IMR-90 (cell line): ENCODE data around the gene PTPRU. TPM values are rescaled to one million over a fixed set of nuclear protein-coding genes. Genes with fewer than 3 reads are reported as not detected.

ENCODE experiments used
- ATAC-seq: fragments of 200-7000 bp; cut with Tn5 transposase; 2 replicates; pipeline ENCODE4 v1.9.1; 2020; ENCODE audit warnings: low read depth, mild to moderate bottlenecking, moderate library complexity
- BruUV-seq: library from RNA; stranded (reverse); fragments of 400-500 nt; replicated peaks from 2 replicates; lab custom pipeline; 2021; lab: Mats Ljungman, UMichigan
- CTCF ChIA-PET: fragments of 300-600 bp; formaldehyde crosslinking; extraction: SDS; loops from one replicate; lab custom pipeline; 2021; ENCODE audit warnings: antibody characterized with exemption; lab: Yijun Ruan, JAX
- POLR2A ChIA-PET: fragments of 300-600 bp; sonication (Branson Sonifier 250); formaldehyde crosslinking; loops from one replicate; lab custom pipeline; 2022; ENCODE audit warnings: antibody characterized with exemption; ENCODE audit not compliant: unreplicated experiment; lab: Charles Lee
- DNase-seq: peaks from one replicate; pipeline ENCODE4 v3.0.0; 2013
- H2AFZ ChIP-seq: replicated peaks from 2 replicates; pipeline ENCODE3; 2013; ENCODE audit warnings: low read length, mild to moderate bottlenecking; ENCODE audit not compliant: poor library complexity
- H2AK5ac ChIP-seq: 2 replicates; pipeline ENCODE4 v1.6.1; 2013; ENCODE audit warnings: low read depth, low read length, inconsistent platforms
- H2AK9ac ChIP-seq: replicated peaks from 2 replicates; pipeline ENCODE3; 2013; ENCODE audit warnings: mild to moderate bottlenecking, low read depth, low read length, moderate library complexity; ENCODE audit not compliant: poor library complexity
- H2BK120ac ChIP-seq: 2 replicates; pipeline ENCODE4 v1.6.1; 2013; ENCODE audit warnings: low read depth, low read length, inconsistent platforms
- H2BK15ac ChIP-seq: 3 replicates; pipeline ENCODE4 v1.6.1; 2013; ENCODE audit warnings: low read depth, low read length, inconsistent platforms
- H2BK20ac ChIP-seq: 2 replicates; pipeline ENCODE4 v1.6.1; 2013; ENCODE audit warnings: low read depth, mild to moderate bottlenecking, inconsistent platforms, low read length, moderate library complexity
- H2BK5ac ChIP-seq: 2 replicates; pipeline ENCODE4 v1.6.1; 2013; ENCODE audit warnings: mild to moderate bottlenecking, low read depth, low read length, inconsistent platforms; ENCODE audit not compliant: poor library complexity, severe bottlenecking
- H3K14ac ChIP-seq: replicated peaks from 2 replicates; pipeline ENCODE4 v1.6.1; 2013; ENCODE audit warnings: low read depth, low read length, inconsistent platforms
- H3K18ac ChIP-seq: 2 replicates; pipeline ENCODE4 v1.6.1; 2013; ENCODE audit warnings: low read depth, low read length, control low read depth
- H3K23ac ChIP-seq: 2 replicates; pipeline ENCODE4 v1.6.1; 2013; ENCODE audit warnings: low read depth, low read length, inconsistent platforms
- H3K27ac ChIP-seq: 2 replicates; pipeline ENCODE4 v1.5.1; 2013; ENCODE audit warnings: mild to moderate bottlenecking, control low read depth, low read length; ENCODE audit not compliant: insufficient read depth
- H3K27me3 ChIP-seq: 2 replicates; pipeline ENCODE4 v1.6.1; 2013; ENCODE audit warnings: low read length; ENCODE audit not compliant: control insufficient read depth, insufficient read depth
- H3K36me3 ChIP-seq: 2 replicates; pipeline ENCODE4 v1.6.1; 2013; ENCODE audit warnings: low read length, mixed read lengths; ENCODE audit not compliant: control insufficient read depth, insufficient read depth
- H3K4ac ChIP-seq: 2 replicates; pipeline ENCODE4 v1.6.1; 2013; ENCODE audit warnings: low read depth, low read length, inconsistent platforms
- H3K4me1 ChIP-seq: 2 replicates; pipeline ENCODE4 v1.6.1; 2013; ENCODE audit warnings: low read length, mixed read lengths; ENCODE audit not compliant: control insufficient read depth, insufficient read depth
- H3K4me2 ChIP-seq: 2 replicates; pipeline ENCODE4 v1.6.1; 2013; ENCODE audit warnings: low read depth, mild to moderate bottlenecking, control low read depth, low read length, moderate library complexity
- H3K4me3 ChIP-seq: 2 replicates; pipeline ENCODE4 v1.5.1; 2013; ENCODE audit warnings: low read depth, mild to moderate bottlenecking, control low read depth, low read length, moderate library complexity; ENCODE audit not compliant: insufficient read depth
- H3K56ac ChIP-seq: 2 replicates; pipeline ENCODE4 v1.6.1; 2013; ENCODE audit warnings: low read length, inconsistent platforms; ENCODE audit not compliant: insufficient read depth; ENCODE audit errors: extremely low read depth
- H3K79me1 ChIP-seq, 2 experiments: 2 replicates each; pipeline ENCODE4 v1.6.1; 2013; ENCODE audit warnings: low read length in 2 of 2, inconsistent platforms in 1 of 2, low read depth in 1 of 2
- H3K9ac ChIP-seq: 2 replicates; pipeline ENCODE4 v1.6.1; 2013; ENCODE audit warnings: low read depth, low read length, control low read depth
- H3K9me1 ChIP-seq: 2 replicates; pipeline ENCODE4 v1.6.1; 2013; ENCODE audit warnings: low read length, inconsistent platforms; ENCODE audit not compliant: insufficient read depth
- H3K9me3 ChIP-seq: 2 replicates; pipeline ENCODE4 v1.6.1; 2013; ENCODE audit warnings: low read length; ENCODE audit not compliant: control insufficient read depth, insufficient read depth
- H4K20me1 ChIP-seq: 2 replicates; pipeline ENCODE4 v1.6.1; 2013; ENCODE audit warnings: low read length, inconsistent platforms; ENCODE audit not compliant: insufficient read depth
- H4K5ac ChIP-seq: 2 replicates; pipeline ENCODE4 v1.6.1; 2013; ENCODE audit warnings: mild to moderate bottlenecking, low read depth, low read length, control low read depth
- H4K8ac ChIP-seq, 2 experiments: 2 replicates each; pipeline ENCODE4 v1.6.1; 2013; ENCODE audit warnings: low read depth in 2 of 2, low read length in 2 of 2, control low read depth in 1 of 2, inconsistent platforms in 1 of 2
- H4K91ac ChIP-seq: 2 replicates; pipeline ENCODE4 v1.6.1; 2013; ENCODE audit warnings: low read depth, low read length, inconsistent platforms; ENCODE audit not compliant: insufficient read depth
- BHLHE40 ChIP-seq: fragments of 150-350 bp; IDR thresholded peaks from 2 replicates; pipeline ENCODE4 v1.6.1; 2016; ENCODE audit warnings: mild to moderate bottlenecking, low read depth, low read length
- CEBPB ChIP-seq: IDR thresholded peaks from 2 replicates; pipeline ENCODE4 v1.6.1; 2012; ENCODE audit warnings: low read depth, low read length, improper control_type of control experiment
- CHD1 ChIP-seq: IDR thresholded peaks from 2 replicates; pipeline ENCODE4 v1.6.1; 2012; ENCODE audit warnings: low read depth, low read length, improper control_type of control experiment
- ELK1 ChIP-seq: fragments of 150-350 bp; IDR thresholded peaks from 2 replicates; pipeline ENCODE4 v1.6.1; 2016; ENCODE audit warnings: low read depth, mild to moderate bottlenecking, low read length, moderate library complexity, borderline replicate concordance
- FOS ChIP-seq: fragments of 150-350 bp; IDR thresholded peaks from 2 replicates; pipeline ENCODE4 v1.6.1; 2016; ENCODE audit warnings: low read depth, low read length
- MAFK ChIP-seq: IDR thresholded peaks from 2 replicates; pipeline ENCODE4 v1.6.1; 2012; ENCODE audit warnings: low read depth, low read length, improper control_type of control experiment
- MAZ ChIP-seq: IDR thresholded peaks from 2 replicates; pipeline ENCODE4 v1.6.1; 2012; ENCODE audit warnings: low read depth, mild to moderate bottlenecking, low read length, improper control_type of control experiment, moderate library complexity, borderline replicate concordance
- MXI1 ChIP-seq: IDR thresholded peaks from 2 replicates; pipeline ENCODE4 v1.6.1; 2012; ENCODE audit warnings: low read depth, mild to moderate bottlenecking, low read length, moderate library complexity, borderline replicate concordance
- NFE2L2 ChIP-seq: fragments of 150-350 bp; IDR thresholded peaks from 2 replicates; pipeline ENCODE4 v1.6.1; 2016; ENCODE audit warnings: low read depth, mild to moderate bottlenecking, low read length
- POLR2A ChIP-seq: IDR thresholded peaks from 2 replicates; pipeline ENCODE4 v1.6.1; 2012; ENCODE audit warnings: mild to moderate bottlenecking, low read depth, low read length
- RAD21 ChIP-seq: IDR thresholded peaks from 2 replicates; pipeline ENCODE4 v1.6.1; 2012; ENCODE audit warnings: low read length, improper control_type of control experiment
- RCOR1 ChIP-seq: IDR thresholded peaks from 2 replicates; pipeline ENCODE4 v1.6.1; 2012; ENCODE audit warnings: mild to moderate bottlenecking, low read length, improper control_type of control experiment; ENCODE audit not compliant: insufficient replicate concordance
- RFX5 ChIP-seq: IDR thresholded peaks from 2 replicates; pipeline ENCODE4 v1.8.0; 2012; ENCODE audit warnings: low read depth, mild to moderate bottlenecking, low read length, moderate library complexity
- SMC3 ChIP-seq: fragments of 150-350 bp; IDR thresholded peaks from 2 replicates; pipeline ENCODE4 v1.6.1; 2016; ENCODE audit warnings: low read depth, mild to moderate bottlenecking, antibody characterized with exemption, low read length, moderate library complexity
- USF2 ChIP-seq: fragments of 150-350 bp; IDR thresholded peaks from 2 replicates; pipeline ENCODE4 v1.6.1; 2017; ENCODE audit warnings: mild to moderate bottlenecking, antibody characterized with exemption, low read length, low read depth
- WGBS, 2 experiments: methylation state at CpG; one replicate each; pipeline versions ENCODE4 v1.1.5 to v1.1.7; 2013; ENCODE audit warnings: missing lambda C conversion rate in 2 of 2; ENCODE audit not compliant: insufficient read length in 1 of 2; ENCODE audit errors: extremely low coverage in 2 of 2; 5-methylcytosine and 5-hydroxymethylcytosine counted together
- dilution Hi-C: fragments of 300-500 bp; cut with HindIII; formaldehyde crosslinking; loops from one replicate; pipeline ENCODE4 v1.14.3; 2018; ENCODE audit warnings: low sequenced_read_pairs; ENCODE audit not compliant: unreplicated experiment
- in situ Hi-C: fragments of 300-500 bp; cut with MboI; formaldehyde crosslinking; loops from 3 replicates; pipeline ENCODE4 v1.14.3; 2019; ENCODE audit warnings: low sequenced_read_pairs, inconsistent platforms, mixed read lengths
- intact Hi-C: fragments of 100-400 bp; cut with micrococcal nuclease; formaldehyde crosslinking; loops from 2 replicates; pipeline ENCODE4 v1.10.0; 2022
- polyA plus RNA-seq, 3 experiments: library from polyadenylated mRNA; depleted of rRNA; stranded (reverse); fragments of >200 nt; gene quantifications; 2 replicates each; pipeline ENCODE4 v1.2.3, GENCODE V29; 2012; ENCODE audit warnings: low replicate concordance in 1 of 3
- total RNA-seq: library from RNA; depleted of rRNA; stranded (reverse); fragments of >200 nt; gene quantifications from 2 replicates; pipeline ENCODE4 v1.2.3, GENCODE V29; 2012

Gene PTPRU
- total and polyA plus RNA-seq, 2 of the 4 experiments (the other 2 are of a cell fraction), result 7.0 to 10.7 TPM

GRCh38 chr1:29196863-29197589 lies 39.3 kb upstream of the PTPRU start:
- H3K4me2 ChIP-seq, result no peak overlapping the region
- H3K56ac ChIP-seq, result no peak overlapping the region
- H4K8ac ChIP-seq, result peak overlapping the region in 1 of 2 experiments; percentile 47; a peak in 1 of 4 replicates
- H3K14ac ChIP-seq, result peak overlapping the region; percentile 38
- peak overlapping the region; percentile 38 for H2BK20ac ChIP-seq
- peak overlapping the region; percentile 60; the same call in 1 of the 2 replicates for H2AK5ac ChIP-seq
- dilution Hi-C loops (no loop called here), intact Hi-C loops (loop anchor here (1.0 to 10.0 kb wide), 4 partner anchors 14 to 552 kb away; partner anchors contain the start of genes RNU11 and TAF12), in situ Hi-C loops (loop anchor here (5.0 kb wide), 2 partner anchors 160 to 315 kb away; no protein-coding TSS in a partner anchor)
- no peaks in the 10 kb centered on the region for H3K9me3 ChIP-seq
- peak overlapping the region; percentile 36; the same call in 1 of the 2 replicates for H3K23ac ChIP-seq
- H3K27me3 ChIP-seq, result no peaks in the 10 kb centered on the region
- peak overlapping the region; percentile 42 for H3K27ac ChIP-seq
- ChIA-PET CTCF (interaction anchor here (0.5 to 3.4 kb wide), 11 partner anchors 12 to 315 kb away, joined by 3 to 19 read pairs (median 4); partner anchors contain the start of gene SRSF4), POLR2A (interaction anchor here (1.4 kb wide), 1 partner anchor 16 kb away, joined by 7 read pairs; the partner anchor contains the start of gene SRSF4)
- peak overlapping the region; percentile 78 for H3K4ac ChIP-seq
- peak overlapping the region; percentile 40; the same call in 1 of the 2 replicates for H4K91ac ChIP-seq
- no peak overlapping the region for H4K5ac ChIP-seq
- no CpG with 5 or more reads among the region's 7 CpGs for WGBS, 2 experiments
- H2BK120ac ChIP-seq, result peak overlapping the region; percentile 84
- H3K4me1 ChIP-seq, result peaks cover 21% of the 10 kb centered on the region
- peaks cover 22% of the 10 kb centered on the region for H3K36me3 ChIP-seq
- 0 out of 2 replicates have a peak overlapping the region, but pooled peaks have one; percentile 21 for H3K18ac ChIP-seq
- H3K9me1 ChIP-seq, result peaks cover 28% of the 10 kb centered on the region
- no TSS peak for BruUV-seq
- DNase-seq (peak; percentile 98), ATAC-seq (peak; percentile 95)
- H2AFZ ChIP-seq, result peak overlapping the region; percentile 41
- H3K79me1 ChIP-seq, result peaks cover 0 to 20% of the 10 kb centered on the region in 2 experiments; a peak in 2 of 4 replicates
- H3K4me3 ChIP-seq, result no peak overlapping the region
- peak overlapping the region; percentile 32 for H2AK9ac ChIP-seq
- no peak overlapping the region for H3K9ac ChIP-seq
- H2BK5ac ChIP-seq, result peak overlapping the region; percentile 49
- peaks cover 6% of the 10 kb centered on the region for H4K20me1 ChIP-seq
- H2BK15ac ChIP-seq, result peak overlapping the region; percentile 9; the same call in 1 of the 3 replicates
- TF ChIP-seq CHD1 (no peak), NFE2L2 (peak; percentile 18; the same call in 1 of the 2 replicates), CEBPB (peak; percentile 66), RCOR1 (peak; percentile 12), BHLHE40 (no peak), USF2 (no peak), POLR2A (no peak), RAD21 (no peak), FOS (peak; percentile 81), MAFK (no peak), MXI1 (no peak), MAZ (no peak; the same call in 1 of the 2 replicates), SMC3 (no peak), RFX5 (no peak), ELK1 (no peak)
